ENCODE data around the gene BBOF1.

DNA sequence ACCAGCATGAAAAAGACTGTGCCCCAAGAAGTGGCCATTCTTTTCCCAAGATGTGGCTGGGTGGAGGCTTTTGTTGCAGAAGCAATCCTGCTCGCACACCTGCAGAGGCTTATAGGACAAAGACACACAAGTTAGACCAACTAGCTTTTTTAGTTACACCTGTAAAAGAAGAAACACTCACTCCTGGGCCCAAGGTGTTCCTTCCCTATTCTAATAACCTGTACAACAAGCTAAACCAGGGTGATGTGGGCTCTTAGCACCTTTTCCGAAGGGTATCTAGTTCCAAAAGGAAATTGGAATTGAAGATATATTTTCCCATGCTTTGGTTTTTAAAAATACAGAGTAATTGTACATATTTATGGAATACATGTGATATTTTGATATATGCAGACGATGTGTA is 31.1 kb upstream of the BBOF1 start:
- TF ChIP-seq, protein P1, sequence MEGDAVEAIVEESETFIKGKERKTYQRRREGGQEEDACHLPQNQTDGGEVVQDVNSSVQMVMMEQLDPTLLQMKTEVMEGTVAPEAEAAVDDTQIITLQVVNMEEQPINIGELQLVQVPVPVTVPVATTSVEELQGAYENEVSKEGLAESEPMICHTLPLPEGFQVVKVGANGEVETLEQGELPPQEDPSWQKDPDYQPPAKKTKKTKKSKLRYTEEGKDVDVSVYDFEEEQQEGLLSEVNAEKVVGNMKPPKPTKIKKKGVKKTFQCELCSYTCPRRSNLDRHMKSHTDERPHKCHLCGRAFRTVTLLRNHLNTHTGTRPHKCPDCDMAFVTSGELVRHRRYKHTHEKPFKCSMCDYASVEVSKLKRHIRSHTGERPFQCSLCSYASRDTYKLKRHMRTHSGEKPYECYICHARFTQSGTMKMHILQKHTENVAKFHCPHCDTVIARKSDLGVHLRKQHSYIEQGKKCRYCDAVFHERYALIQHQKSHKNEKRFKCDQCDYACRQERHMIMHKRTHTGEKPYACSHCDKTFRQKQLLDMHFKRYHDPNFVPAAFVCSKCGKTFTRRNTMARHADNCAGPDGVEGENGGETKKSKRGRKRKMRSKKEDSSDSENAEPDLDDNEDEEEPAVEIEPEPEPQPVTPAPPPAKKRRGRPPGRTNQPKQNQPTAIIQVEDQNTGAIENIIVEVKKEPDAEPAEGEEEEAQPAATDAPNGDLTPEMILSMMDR (IDR thresholded peaks at IDR 0.05) = no peak
- TF ChIP-seq POLR2A (IDR thresholded peaks at IDR 0.05) = no peak

Data from adrenal gland (tissue), 5 donors.